ENCODE data around the gene VWA3B. TPM values are rescaled to one million over a fixed set of nuclear protein-coding genes. Genes with fewer than 3 reads are reported as not detected.

Gene VWA3B
- total and polyA plus RNA-seq, 4 donors = 3.5 to 29.2 (median 11.2) TPM

DNA sequence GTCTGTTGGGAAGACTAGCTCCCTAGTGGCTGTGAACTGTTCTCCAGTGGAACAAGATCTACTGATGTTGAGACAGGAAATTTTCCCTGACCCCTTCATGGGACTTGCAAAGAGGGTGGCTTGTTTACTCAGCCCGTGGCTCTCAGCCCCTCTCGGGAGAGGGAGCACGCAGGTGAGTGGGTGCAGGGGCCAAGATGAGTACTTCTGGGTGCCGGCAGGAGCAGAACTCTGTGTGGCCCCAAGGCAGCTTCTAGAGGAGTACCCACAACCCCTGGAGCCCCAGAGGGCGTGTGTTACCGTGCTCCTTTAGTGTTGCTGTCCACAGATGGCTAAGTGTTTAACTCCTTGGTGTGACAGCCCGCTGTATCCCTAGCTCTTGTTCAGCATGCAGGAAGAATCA, 191.1 kb downstream of the VWA3B start:
- DNase-seq (no peak), ATAC-seq (ENCODE audit: insufficient read depth, low FRiP score) (no peak)
- TF ChIP-seq, protein P1, sequence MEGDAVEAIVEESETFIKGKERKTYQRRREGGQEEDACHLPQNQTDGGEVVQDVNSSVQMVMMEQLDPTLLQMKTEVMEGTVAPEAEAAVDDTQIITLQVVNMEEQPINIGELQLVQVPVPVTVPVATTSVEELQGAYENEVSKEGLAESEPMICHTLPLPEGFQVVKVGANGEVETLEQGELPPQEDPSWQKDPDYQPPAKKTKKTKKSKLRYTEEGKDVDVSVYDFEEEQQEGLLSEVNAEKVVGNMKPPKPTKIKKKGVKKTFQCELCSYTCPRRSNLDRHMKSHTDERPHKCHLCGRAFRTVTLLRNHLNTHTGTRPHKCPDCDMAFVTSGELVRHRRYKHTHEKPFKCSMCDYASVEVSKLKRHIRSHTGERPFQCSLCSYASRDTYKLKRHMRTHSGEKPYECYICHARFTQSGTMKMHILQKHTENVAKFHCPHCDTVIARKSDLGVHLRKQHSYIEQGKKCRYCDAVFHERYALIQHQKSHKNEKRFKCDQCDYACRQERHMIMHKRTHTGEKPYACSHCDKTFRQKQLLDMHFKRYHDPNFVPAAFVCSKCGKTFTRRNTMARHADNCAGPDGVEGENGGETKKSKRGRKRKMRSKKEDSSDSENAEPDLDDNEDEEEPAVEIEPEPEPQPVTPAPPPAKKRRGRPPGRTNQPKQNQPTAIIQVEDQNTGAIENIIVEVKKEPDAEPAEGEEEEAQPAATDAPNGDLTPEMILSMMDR (IDR thresholded peaks at IDR 0.05; ENCODE audit: control extremely low read depth, extremely low read depth) = no peak
- H3K36me3 ChIP-seq (ENCODE audit: control insufficient read depth in 4 of 4, insufficient read depth in 4 of 4, low read length in 4 of 4) = no peaks in the 10 kb centered on the region
- H3K9ac ChIP-seq (ENCODE audit: insufficient read depth in 1 of 2, low read length in 2 of 2) = no peak overlapping the region
- no peak overlapping the region for H3K4me3 ChIP-seq
- 75 to 82% methylated on average over 7 of the region's 7 CpGs for WGBS, 2 donors
- H3K27ac ChIP-seq (ENCODE audit: low read depth in 1 of 2, low read length in 1 of 2) = no peak overlapping the region
- no peaks in the 10 kb centered on the region for H3K4me1 ChIP-seq (ENCODE audit: control insufficient read depth in 5 of 5, insufficient read depth in 5 of 5, low read length in 5 of 5)
- no peaks in the 10 kb centered on the region for H3K27me3 ChIP-seq (ENCODE audit: control insufficient read depth in 3 of 3, insufficient read depth in 3 of 3, low read length in 2 of 3)
- H3K9me3 ChIP-seq (ENCODE audit: control insufficient read depth in 4 of 4, insufficient read depth in 3 of 4, low read length in 3 of 4) = peaks cover 0 to 7% (median 0%) of the 10 kb centered on the region in 4 donors

DNA sequence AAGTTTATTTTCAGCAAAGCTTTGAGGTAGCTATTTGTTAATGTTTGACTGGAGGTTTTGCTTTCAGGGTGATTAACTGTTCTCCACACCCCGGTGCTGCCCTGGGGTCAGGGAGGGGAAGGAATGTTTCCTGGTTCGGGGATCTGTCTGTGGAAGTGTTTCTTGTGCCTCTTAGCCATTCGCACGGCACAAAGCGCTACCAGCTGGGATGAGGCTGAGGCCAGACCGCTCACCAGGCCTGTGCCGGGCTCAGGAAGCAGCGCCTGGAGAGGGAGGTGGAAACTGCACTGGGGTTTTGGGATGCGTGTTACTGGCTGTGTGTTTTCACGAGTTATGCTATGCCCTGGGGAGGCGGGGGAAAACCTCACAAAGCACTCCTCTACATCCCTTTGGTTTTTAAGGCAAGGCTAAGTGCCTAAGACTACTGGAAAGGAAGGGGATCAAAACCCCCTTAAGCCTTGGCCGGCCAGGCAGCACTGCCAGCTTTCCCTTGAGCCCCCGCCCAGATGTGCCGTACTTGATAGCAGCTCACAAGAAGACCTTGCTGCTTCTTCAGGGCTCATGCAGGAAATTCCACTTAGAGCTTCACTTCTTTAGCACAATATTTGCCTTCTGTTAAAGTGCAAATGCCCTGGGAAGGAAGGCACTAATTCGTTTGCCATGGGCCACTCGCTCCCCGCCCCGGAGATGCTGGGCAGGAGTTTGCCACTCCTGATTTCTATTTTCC, 193.6 kb downstream of the VWA3B start:
- no peaks in the 10 kb centered on the region for H3K36me3 ChIP-seq (ENCODE audit: control insufficient read depth in 4 of 4, insufficient read depth in 4 of 4, low read length in 4 of 4)
- H3K4me3 ChIP-seq = no peak overlapping the region
- TF ChIP-seq, protein P1 (IDR thresholded peaks at IDR 0.05; ENCODE audit: control extremely low read depth, extremely low read depth) = no peak
- H3K4me1 ChIP-seq (ENCODE audit: control insufficient read depth in 5 of 5, insufficient read depth in 5 of 5, low read length in 5 of 5) = no peaks in the 10 kb centered on the region
- no peak overlapping the region for H3K9ac ChIP-seq (ENCODE audit: insufficient read depth in 1 of 2, low read length in 2 of 2)
- peak; percentile 58 for ATAC-seq (ENCODE audit: insufficient read depth, low FRiP score)
- WGBS, 2 donors = 38 to 43% methylated on average over 18 of the region's 18 CpGs
- no peak overlapping the region for H3K27ac ChIP-seq (ENCODE audit: low read depth in 1 of 2, low read length in 1 of 2)
- peaks cover 0 to 9% (median 0%) of the 10 kb centered on the region in 4 donors for H3K9me3 ChIP-seq (ENCODE audit: control insufficient read depth in 4 of 4, insufficient read depth in 3 of 4, low read length in 3 of 4)
- DNase-seq = peak in 1 of 3 donors; percentile 29
- H3K27me3 ChIP-seq (ENCODE audit: control insufficient read depth in 3 of 3, insufficient read depth in 3 of 3, low read length in 2 of 3) = no peaks in the 10 kb centered on the region

DNA sequence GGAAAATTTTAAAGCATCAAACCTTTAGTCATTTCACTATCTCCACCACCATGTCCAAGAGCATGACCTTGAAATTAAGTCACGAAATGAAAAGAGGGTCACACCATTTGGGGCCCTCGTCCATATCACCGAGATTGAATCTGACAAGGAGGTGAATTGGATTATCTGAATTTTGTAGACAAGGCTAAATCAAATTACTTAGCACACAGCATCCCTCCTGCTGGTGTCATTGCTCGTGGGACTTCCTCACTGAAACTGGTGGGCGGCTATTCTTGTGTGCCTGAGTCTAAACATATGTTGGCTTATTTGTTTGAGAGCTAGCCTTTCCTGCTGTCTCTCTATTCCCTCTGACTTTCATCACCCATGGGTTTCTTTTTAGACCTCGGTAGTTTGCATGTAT, 194.6 kb downstream of the VWA3B start:
- H3K27ac ChIP-seq (ENCODE audit: low read depth in 1 of 2, low read length in 1 of 2) = no peak overlapping the region
- H3K4me1 ChIP-seq (ENCODE audit: control insufficient read depth in 5 of 5, insufficient read depth in 5 of 5, low read length in 5 of 5) = no peaks in the 10 kb centered on the region
- ATAC-seq (ENCODE audit: insufficient read depth, low FRiP score) = no peak
- DNase-seq = no peak
- H3K9me3 ChIP-seq (ENCODE audit: control insufficient read depth in 4 of 4, insufficient read depth in 3 of 4, low read length in 3 of 4) = peaks cover 0 to 9% (median 0%) of the 10 kb centered on the region in 4 donors
- no peaks in the 10 kb centered on the region for H3K36me3 ChIP-seq (ENCODE audit: control insufficient read depth in 4 of 4, insufficient read depth in 4 of 4, low read length in 4 of 4)
- TF ChIP-seq, protein P1 (IDR thresholded peaks at IDR 0.05; ENCODE audit: control extremely low read depth, extremely low read depth) = no peak
- no peak overlapping the region for H3K9ac ChIP-seq (ENCODE audit: insufficient read depth in 1 of 2, low read length in 2 of 2)
- WGBS, 2 donors = 87 to 91% methylated on average over 6 of the region's 6 CpGs
- H3K27me3 ChIP-seq (ENCODE audit: control insufficient read depth in 3 of 3, insufficient read depth in 3 of 3, low read length in 2 of 3) = no peaks in the 10 kb centered on the region
- no peak overlapping the region for H3K4me3 ChIP-seq
